Measurements from ENCODE around the gene MOB3B. TPM values are rescaled to one million over a fixed set of nuclear protein-coding genes. Genes with fewer than 3 reads are reported as not detected.

The MOB3B gene
- total and polyA plus RNA-seq, 2 of the 13 experiments (the other 11 are each of a cell fraction or from before 2014, with no cell fraction given): 0.03 to 0.09 TPM

DNA sequence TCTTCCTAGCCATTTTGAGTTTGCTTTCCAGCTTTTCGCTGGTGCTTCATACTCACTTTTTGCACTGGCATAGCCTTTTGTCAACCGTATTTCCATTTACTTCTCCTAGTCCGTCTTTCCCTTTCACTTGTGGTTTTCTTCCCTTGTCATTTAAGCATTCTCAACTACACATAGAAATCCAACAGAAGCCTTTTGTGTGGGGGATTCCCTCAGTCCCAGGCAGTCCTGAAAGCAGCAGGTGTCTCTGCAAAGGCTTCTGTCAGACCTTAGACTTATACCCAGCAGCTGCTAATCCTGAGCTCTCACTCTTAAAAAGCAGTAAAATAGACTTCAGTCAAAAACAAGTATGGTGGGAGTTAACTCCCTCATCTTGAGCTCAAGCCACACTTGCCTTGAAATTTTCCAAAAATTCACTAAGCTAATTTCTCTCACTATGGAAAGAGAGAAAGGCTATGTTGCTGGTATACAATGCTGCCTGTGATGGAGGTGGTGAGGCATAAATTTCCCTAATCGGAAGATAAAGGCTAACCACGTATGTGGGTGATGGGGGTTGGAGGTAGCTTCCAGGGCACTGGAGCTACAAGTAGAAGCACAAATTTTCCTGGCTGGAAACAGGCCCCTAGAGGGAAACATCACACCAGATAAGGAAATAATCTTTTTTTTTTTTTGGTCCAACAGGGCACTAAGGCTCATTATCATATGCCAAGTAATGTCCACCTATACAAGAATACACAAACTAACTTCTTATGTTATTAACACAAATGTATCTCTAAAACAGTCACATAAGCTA lies 40.3 kb downstream of the MOB3B start (continued):
- TF ChIP-seq, protein P1, sequence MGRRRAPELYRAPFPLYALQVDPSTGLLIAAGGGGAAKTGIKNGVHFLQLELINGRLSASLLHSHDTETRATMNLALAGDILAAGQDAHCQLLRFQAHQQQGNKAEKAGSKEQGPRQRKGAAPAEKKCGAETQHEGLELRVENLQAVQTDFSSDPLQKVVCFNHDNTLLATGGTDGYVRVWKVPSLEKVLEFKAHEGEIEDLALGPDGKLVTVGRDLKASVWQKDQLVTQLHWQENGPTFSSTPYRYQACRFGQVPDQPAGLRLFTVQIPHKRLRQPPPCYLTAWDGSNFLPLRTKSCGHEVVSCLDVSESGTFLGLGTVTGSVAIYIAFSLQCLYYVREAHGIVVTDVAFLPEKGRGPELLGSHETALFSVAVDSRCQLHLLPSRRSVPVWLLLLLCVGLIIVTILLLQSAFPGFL (CRISPR knock-in tag; IDR thresholded peaks at IDR 0.05): no peak
- TF ChIP-seq ZKSCAN1 (IDR thresholded peaks at IDR 0.05; ENCODE audit: low read length): no peak
- TF ChIP-seq, protein P2, sequence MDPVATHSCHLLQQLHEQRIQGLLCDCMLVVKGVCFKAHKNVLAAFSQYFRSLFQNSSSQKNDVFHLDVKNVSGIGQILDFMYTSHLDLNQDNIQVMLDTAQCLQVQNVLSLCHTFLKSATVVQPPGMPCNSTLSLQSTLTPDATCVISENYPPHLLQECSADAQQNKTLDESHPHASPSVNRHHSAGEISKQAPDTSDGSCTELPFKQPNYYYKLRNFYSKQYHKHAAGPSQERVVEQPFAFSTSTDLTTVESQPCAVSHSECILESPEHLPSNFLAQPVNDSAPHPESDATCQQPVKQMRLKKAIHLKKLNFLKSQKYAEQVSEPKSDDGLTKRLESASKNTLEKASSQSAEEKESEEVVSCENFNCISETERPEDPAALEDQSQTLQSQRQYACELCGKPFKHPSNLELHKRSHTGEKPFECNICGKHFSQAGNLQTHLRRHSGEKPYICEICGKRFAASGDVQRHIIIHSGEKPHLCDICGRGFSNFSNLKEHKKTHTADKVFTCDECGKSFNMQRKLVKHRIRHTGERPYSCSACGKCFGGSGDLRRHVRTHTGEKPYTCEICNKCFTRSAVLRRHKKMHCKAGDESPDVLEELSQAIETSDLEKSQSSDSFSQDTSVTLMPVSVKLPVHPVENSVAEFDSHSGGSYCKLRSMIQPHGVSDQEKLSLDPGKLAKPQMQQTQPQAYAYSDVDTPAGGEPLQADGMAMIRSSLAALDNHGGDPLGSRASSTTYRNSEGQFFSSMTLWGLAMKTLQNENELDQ (CRISPR knock-in tag; IDR thresholded peaks at IDR 0.05; ENCODE audit: borderline replicate concordance): no peak
- no peak for TF ChIP-seq ZNF121 (CRISPR knock-in tag; IDR thresholded peaks at IDR 0.05)
- TF ChIP-seq, protein P3, sequence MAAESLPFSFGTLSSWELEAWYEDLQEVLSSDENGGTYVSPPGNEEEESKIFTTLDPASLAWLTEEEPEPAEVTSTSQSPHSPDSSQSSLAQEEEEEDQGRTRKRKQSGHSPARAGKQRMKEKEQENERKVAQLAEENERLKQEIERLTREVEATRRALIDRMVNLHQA (CRISPR knock-in tag; IDR thresholded peaks at IDR 0.05): no peak

DNA sequence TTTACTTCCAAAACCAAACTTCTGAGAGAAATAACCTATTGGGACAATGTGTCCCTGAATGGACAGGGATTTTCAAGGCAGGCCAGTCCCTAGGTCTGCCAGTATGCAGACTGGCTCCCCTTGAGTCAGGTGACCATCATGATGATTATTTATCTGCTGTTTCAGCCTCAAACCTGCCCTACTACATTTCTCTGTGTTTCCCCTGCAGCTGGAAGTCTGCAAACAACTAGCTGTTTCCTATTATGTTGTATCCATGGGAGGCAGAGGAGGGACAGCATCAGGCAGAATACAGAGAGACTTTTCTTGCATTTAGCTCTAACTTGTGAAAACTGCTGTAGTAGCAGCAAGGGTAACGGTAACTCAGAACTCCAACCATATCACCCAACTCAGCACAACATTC lies 41.7 kb downstream of the MOB3B start:
- H3K4me2 ChIP-seq (ENCODE audit: low read depth, low read length): no peak overlapping the region
- BruUV-seq (replicated peaks): no TSS peak
- H3K4me3 ChIP-seq (replicated peaks in 1 of 3; ENCODE audit: insufficient read depth in 1 of 3, low read depth in 2 of 3, low read length in 3 of 3): no peak overlapping the region
- intact Hi-C loops (cut with micrococcal nuclease; ENCODE audit: unreplicated experiment): no loop called here
- no peak overlapping the region for H2AFZ ChIP-seq (ENCODE audit: low read length)
- DNase-seq (ENCODE audit: low spot score) (no peak), ATAC-seq (no peak), FAIRE-seq (no peak)
- H3K79me2 ChIP-seq (ENCODE audit: insufficient read depth, low read length): no peaks in the 10 kb centered on the region
- 0 out of 5 replicates have a peak, but pooled peaks cover 0 to 3% of the 10 kb centered on the region in 2 experiments for H3K27me3 ChIP-seq (ENCODE audit: control insufficient read depth in 1 of 2, insufficient read depth in 2 of 2, low read length in 2 of 2)
- no peak overlapping the region for H3K27ac ChIP-seq (ENCODE audit: extremely low read length, insufficient read depth, low read length)
- H4K20me1 ChIP-seq (ENCODE audit: insufficient read depth, low read length): no peaks in the 10 kb centered on the region
- 75% methylated on average over 1 of the region's 1 CpG for WGBS (ENCODE audit: low lambda C conversion rate)
- H3K9ac ChIP-seq (ENCODE audit: insufficient read depth, low read depth, low read length): no peak overlapping the region
- POLR2A ChIA-PET: no interaction called here
- no peaks in the 10 kb centered on the region for H3K9me3 ChIP-seq (ENCODE audit: low read length)
- H3K36me3 ChIP-seq (replicated peaks in 1 of 2; ENCODE audit: control insufficient read depth in 1 of 2, insufficient read depth in 2 of 2, low read length in 2 of 2): no peaks in the 10 kb centered on the region
- H3K4me1 ChIP-seq (ENCODE audit: insufficient read depth, low read length): no peaks in the 10 kb centered on the region
- in situ Hi-C loops (cut with HindIII; ENCODE audit: extremely low pct_ligation_motif_present, low pct_unique_long_range_greater_than_20kb): no loop called here
- CTCF ChIA-PET (ENCODE audit: low intra/inter-chr PET ratio, low total read pairs): no interaction called here
- no peak for TF ChIP-seq ZIK1 (CRISPR knock-in tag; IDR thresholded peaks at IDR 0.05; ENCODE audit: borderline replicate concordance, low read depth)
- TF ChIP-seq NCOA5 (CRISPR knock-in tag; IDR thresholded peaks at IDR 0.05): no peak
- no peak for TF ChIP-seq EEA1 (CRISPR knock-in tag; IDR thresholded peaks at IDR 0.05; ENCODE audit: borderline replicate concordance)
- no peak for TF ChIP-seq FOXO1 (CRISPR knock-in tag; IDR thresholded peaks at IDR 0.05)
- TF ChIP-seq ZNF577 (CRISPR knock-in tag; IDR thresholded peaks at IDR 0.05; ENCODE audit: borderline replicate concordance, low read depth): no peak
- TF ChIP-seq ZNF451 (CRISPR knock-in tag; IDR thresholded peaks at IDR 0.05): no peak
- TF ChIP-seq HMGA1 (CRISPR knock-in tag; conservative IDR thresholded peaks at IDR 0.05): no peak
- TF ChIP-seq ZSCAN20 (CRISPR knock-in tag; IDR thresholded peaks at IDR 0.05; ENCODE audit: borderline replicate concordance): no peak
- TF ChIP-seq, protein P4, sequence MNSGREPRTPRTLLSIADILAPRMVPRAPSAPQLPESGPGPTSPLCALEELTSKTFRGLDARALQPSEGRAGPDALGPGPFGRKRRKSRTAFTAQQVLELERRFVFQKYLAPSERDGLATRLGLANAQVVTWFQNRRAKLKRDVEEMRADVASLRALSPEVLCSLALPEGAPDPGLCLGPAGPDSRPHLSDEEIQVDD (CRISPR knock-in tag; IDR thresholded peaks at IDR 0.05; ENCODE audit: borderline replicate concordance): no peak
- TF ChIP-seq, protein P5, sequence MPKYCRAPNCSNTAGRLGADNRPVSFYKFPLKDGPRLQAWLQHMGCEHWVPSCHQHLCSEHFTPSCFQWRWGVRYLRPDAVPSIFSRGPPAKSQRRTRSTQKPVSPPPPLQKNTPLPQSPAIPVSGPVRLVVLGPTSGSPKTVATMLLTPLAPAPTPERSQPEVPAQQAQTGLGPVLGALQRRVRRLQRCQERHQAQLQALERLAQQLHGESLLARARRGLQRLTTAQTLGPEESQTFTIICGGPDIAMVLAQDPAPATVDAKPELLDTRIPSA (CRISPR knock-in tag; IDR thresholded peaks at IDR 0.05; ENCODE audit: borderline replicate concordance): no peak
- TF ChIP-seq ZNF260 (CRISPR knock-in tag; IDR thresholded peaks at IDR 0.05; ENCODE audit: borderline replicate concordance, low read depth): no peak
- no peak for TF ChIP-seq MEF2D (CRISPR knock-in tag; IDR thresholded peaks at IDR 0.05)
- TF ChIP-seq SRF (IDR thresholded peaks at IDR 0.05; ENCODE audit: low read depth, low read length): no peak
- TF ChIP-seq HOXD1 (CRISPR knock-in tag; IDR thresholded peaks at IDR 0.05): no peak

All from HepG2 (cell line).